GM19035 (cell line): ENCODE measurements around the gene CDK7.
"Not testable (repeated sequence)": the region's sequence is repeated elsewhere in the genome, so short reads cannot be mapped to it uniquely, and the experiment has no call there.

ENCODE experiments used
- ATAC-seq: cut with Tn5 transposase; IDR thresholded peaks from one replicate; pipeline ENCODE4 v1.9.1; 2021; ENCODE audit not compliant: unreplicated experiment

CDK7 gene

GRCh38 chr5:69236733-69237132 lies 2.0 kb downstream of the CDK7 start:
- ATAC-seq = not testable (repeated sequence)

- ATAC-seq = no peak
Observed at GRCh38 chr5:69237877-69238276, 3.2 kb downstream of the CDK7 start.

DNA sequence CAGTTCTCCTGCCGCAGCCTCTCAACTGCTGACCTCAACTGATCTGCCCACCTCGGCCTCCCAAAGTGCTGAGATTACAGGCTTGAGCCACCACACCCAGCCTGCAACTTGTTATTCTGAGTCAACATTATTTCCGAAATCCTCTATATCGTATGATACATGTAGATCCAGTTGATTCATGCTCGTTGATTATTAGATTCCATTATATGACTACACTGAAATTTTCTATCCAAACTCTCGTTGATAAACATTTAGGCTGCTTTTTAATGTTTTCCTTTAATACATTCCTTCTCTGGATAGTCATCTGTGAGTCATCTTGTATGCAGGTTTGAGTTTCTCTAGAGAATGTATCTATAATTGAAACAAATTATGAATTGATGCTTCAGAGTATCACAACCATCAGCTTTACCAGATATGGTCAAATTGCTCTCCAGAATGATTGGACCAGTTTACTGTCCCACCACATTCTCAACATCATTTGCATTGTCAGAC lies 4.1 kb downstream of the CDK7 start:
- ATAC-seq = no peak

- no peak for ATAC-seq
Observed at GRCh38 chr5:69242215-69242927, 7.7 kb downstream of the CDK7 start.

DNA sequence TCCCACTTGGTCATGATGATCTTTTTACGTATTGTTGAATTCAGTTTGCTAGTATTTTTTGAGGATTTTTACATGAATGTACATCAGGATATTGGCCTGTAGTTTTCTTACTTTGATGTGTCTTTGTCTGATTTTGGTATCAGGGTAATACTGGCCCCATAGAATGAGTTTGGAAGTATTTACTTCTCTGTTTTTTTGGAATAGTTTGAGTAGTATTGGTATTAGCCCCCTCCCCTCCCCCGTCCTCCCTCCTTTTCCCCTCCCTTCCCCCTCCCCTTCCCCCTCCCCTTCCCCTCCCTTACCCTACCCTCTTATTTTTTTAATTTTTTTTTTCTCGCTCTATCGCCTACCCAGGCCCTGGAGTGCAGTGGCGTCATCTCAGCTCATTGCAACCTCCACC lies 10.3 kb downstream of the CDK7 start:
- ATAC-seq = no peak

GRCh38 chr5:69248019-69248418 lies 13.3 kb downstream of the CDK7 start:
- ATAC-seq = no peak

DNA sequence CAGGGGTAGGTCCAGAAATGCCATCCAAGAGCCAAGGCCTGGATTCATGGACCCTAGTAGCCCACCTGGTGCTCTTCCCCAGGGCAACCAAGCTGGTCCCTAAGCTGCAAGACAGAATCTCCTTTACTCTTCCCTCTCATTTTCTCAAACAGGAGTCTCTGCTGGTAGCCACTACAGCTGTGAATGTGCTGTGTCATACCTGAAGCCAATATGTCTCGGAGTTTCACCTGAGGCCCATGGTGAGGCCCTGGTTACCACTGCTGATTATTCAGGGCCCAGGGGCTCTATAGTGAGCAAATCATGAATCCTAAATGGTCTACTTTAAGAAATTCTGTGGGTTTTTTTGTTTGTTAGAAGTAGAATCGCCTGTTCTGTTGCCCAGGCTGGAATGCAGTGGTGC lies 15.9 kb downstream of the CDK7 start:
- no peak for ATAC-seq

DNA sequence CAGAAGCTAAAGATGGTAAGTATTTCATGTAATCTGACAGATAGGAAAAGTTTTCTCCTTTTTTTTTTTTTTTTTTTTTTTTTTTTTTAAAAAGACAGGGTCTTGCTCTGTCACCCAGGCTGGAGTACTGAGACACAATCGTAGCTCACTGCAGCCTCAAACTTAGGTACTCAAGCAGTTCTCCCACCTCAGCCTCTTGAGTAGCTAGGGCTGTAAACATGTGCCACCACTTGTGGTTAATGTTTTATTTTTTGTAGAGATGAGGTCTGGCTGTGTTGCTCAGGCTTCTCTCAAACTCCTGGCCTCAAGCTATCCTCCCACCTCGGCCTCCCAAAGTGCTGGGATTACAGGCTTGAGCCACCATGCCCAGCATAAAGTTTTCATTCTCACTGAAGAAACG lies 17.8 kb downstream of the CDK7 start:
- ATAC-seq = no peak

GRCh38 chr5:69255940-69256339 lies 21.3 kb downstream of the CDK7 start:
- ATAC-seq = not testable (repeated sequence)

DNA sequence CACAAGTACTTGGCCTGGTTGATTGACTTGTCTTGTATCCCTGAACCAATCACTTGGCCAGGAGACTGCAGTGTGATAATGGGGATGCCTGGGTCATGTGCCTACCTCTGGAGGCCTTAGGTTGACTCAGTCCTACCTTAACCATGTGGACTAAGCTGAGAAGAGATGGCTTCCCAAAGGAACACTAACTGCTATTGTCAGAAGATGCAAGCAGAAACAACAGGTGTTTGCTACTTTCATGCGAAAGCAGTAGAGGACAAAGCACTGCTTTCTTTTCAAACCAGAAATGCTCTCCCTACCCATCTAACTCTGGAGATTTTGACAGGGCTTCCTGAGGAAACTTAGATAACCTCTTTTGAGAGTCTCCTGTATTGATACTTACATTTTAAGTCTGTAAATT lies 22.9 kb downstream of the CDK7 start:
- ATAC-seq = no peak

DNA sequence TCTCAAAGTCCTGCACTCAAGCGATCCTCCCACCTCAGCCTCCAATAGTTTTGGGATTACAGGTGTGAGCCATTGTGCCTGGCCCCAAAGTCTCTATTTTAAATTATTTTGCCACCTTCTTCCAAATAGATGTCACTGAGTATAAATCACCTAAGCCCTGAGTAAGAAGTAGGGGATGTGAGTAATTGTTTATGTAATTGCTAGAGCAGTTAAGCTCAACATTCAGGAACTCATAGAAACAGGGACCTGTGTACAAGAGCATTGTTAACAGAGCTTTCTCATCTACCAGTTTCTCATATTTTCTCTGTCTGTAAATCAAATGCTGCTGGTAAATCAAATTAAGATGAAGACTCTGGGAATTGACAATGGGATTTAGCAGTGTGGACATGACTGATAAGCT lies 26.3 kb downstream of the CDK7 start:
- ATAC-seq = no peak

- no peak for ATAC-seq
Observed at GRCh38 chr5:69265931-69266330, 31.2 kb downstream of the CDK7 start.

- ATAC-seq = no peak
Observed at GRCh38 chr5:69268899-69269298, 34.2 kb downstream of the CDK7 start.

DNA sequence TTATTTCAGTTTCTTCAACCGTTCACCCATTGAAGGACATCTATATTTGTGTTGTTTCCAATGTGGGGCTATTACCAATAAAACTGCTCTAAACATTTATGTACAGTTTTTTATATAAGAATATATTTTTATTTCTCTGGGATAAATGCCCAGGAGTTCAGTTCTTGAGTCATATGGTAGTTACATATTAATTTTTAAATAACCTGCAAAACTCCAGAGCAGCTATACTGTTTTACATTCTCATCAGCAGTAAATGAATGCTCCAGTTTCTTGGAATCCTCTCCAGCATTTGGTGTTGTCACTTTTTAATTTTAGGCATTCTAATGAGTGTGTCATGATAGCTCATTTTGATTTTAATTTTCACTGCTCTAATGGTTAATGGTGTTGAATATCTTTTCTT lies 36.2 kb downstream of the CDK7 start:
- no peak for ATAC-seq

DNA sequence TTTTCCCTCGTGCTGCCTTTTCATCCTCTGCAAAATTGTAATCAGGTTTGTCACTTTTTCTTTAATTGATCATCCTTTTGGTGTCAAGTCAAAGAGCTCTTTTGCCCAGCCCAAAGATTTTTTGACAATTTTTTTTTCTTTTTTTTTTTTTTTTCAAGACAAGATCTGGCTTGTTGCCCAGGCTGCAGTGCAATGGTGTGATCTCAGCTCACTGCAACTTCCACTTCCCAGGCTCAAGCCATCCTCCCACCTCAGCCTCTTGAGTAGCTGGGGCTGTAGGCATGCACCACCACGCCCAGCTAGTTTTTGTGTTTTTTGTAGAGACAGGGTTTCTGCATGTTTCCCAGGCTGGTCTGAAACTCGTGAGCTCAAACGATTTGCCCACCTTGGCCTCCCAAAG lies 36.7 kb downstream of the CDK7 start:
- ATAC-seq = no peak

DNA sequence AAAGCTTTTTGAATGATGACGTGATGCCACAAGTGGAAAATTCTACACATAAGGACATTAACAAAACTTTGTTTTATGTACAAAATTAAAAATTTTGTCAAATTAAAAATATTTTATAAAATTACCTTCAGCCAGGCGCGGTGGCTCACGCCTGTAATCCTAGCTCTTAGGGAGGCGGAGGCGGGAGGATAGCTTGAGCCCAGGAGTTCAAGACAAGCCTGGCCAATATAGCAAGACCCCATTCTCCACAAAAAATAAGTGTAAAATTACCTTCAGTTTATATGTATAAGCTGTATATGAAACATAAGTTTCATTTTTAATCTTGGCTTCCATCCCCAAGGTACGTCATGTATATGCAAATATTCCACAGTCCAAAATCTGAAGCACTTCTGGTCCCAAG lies 40.9 kb downstream of the CDK7 start:
- ATAC-seq = no peak

- no peak for ATAC-seq
Observed at GRCh38 chr5:69276422-69277174, 41.9 kb downstream of the CDK7 start.

GRCh38 chr5:69279517-69279916 lies 44.8 kb downstream of the CDK7 start:
- no peak for ATAC-seq

DNA sequence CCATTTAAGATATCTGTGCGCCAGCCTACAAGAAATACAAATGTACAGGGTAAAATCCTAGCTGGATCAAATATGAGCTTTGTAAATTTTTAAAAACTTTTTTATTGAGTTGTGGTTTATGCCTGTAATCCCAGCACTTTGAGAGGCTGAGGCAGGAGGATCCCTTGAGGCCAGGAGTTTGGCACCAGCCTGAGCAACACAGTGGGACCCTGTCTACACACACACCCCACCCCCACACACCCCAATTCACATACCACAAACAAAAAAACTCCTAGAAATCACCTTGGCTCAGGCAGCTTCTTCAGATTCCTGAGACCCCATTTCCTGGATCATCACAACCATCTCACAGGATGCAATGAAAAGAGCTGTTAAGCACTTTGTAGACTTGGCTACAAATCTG lies 46.4 kb downstream of the CDK7 start:
- no peak for ATAC-seq

DNA sequence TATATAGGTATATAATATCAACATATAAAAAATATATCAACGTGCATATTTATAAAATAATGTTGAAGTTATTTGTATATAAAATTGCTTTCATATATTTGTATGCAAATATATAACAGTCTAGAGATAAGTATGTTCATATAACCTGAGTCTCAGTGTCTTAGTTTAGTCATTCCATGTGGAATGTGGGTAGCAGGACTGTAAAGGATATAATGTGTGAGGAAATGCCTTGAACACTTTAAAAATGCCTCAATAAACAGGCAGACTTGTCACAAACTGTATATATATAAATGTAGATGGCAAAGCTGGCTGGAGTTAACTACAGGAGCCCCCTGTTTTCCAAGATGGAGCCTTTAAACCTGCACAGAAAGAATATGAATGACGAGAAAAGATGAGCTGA lies 49.5 kb downstream of the CDK7 start:
- no peak for ATAC-seq

GRCh38 chr5:69285448-69286116 lies 50.9 kb downstream of the CDK7 start:
- ATAC-seq = no peak

DNA sequence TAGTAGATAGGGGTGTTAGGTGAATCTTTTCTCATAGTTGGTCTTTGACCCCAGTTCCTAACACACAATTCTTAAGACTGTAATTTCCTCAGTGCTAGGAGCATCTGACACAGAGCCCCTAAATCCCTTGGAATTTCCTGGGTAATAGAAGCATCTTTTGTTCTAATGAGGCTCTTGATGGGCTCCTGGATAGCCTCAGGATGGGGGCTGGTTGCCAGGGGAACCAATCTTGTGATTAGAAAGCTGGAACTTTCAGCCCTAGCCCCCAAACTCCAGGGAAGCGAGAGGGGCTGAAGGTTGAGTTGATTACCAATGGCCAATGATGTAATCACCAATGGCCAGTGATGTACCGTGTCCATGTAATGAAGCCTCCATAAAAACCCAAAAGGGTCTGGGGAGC lies 53.4 kb downstream of the CDK7 start:
- no peak for ATAC-seq
